SK-N-SH treated with all-trans-retinoic acid at 6 μM for 48 hours (cell line): Measurements from ENCODE around the gene MYO15A.

Source experiments
- ESRRG ChIP-seq: fragments of 250-450 bp; sonication (Bioruptor Pico); IDR thresholded peaks from 2 replicates; pipeline ENCODE4 v1.6.1; 2021; ENCODE audit warnings: mild to moderate bottlenecking
- GLIS3 ChIP-seq: fragments of 250-450 bp; sonication (Bioruptor Pico); IDR thresholded peaks from 2 replicates; pipeline ENCODE4 v1.5.0; 2020; ENCODE audit warnings: mild to moderate bottlenecking, moderate library complexity
- PATZ1 ChIP-seq: fragments of 250-450 bp; sonication (Bioruptor Pico); IDR thresholded peaks from 2 replicates; pipeline ENCODE4 v1.8.0; 2020; ENCODE audit warnings: mild to moderate bottlenecking, moderate library complexity, borderline replicate concordance
- PPARA ChIP-seq: fragments of 250-450 bp; sonication (Bioruptor Pico); IDR thresholded peaks from 2 replicates; pipeline ENCODE4 v1.5.0; 2020; ENCODE audit warnings: mild to moderate bottlenecking, borderline replicate concordance
- RARB ChIP-seq: fragments of 250-450 bp; sonication (Bioruptor Pico); IDR thresholded peaks from 2 replicates; pipeline ENCODE4 v1.8.0; 2021; ENCODE audit warnings: mild to moderate bottlenecking, moderate library complexity
- SNAI2 ChIP-seq: fragments of 250-450 bp; sonication (Bioruptor Pico); IDR thresholded peaks from 2 replicates; pipeline ENCODE4 v1.5.0; 2020; ENCODE audit warnings: mild to moderate bottlenecking, moderate library complexity
- ZC3H10 ChIP-seq: fragments of 250-450 bp; sonication (Bioruptor Pico); IDR thresholded peaks from 2 replicates; pipeline ENCODE4 v1.5.1; 2021; ENCODE audit warnings: mild to moderate bottlenecking, moderate library complexity
- ZFP3 ChIP-seq: fragments of 250-450 bp; sonication (Bioruptor Pico); IDR thresholded peaks from 2 replicates; pipeline ENCODE4 v1.5.0; 2020; ENCODE audit warnings: mild to moderate bottlenecking, moderate library complexity
- ZFP30 ChIP-seq: fragments of 450-650 bp; formaldehyde crosslinking; IDR thresholded peaks from 2 replicates; pipeline ENCODE4 v1.5.0; 2022; ENCODE audit warnings: mild to moderate bottlenecking, moderate library complexity
- ZNF8 ChIP-seq: fragments of 450-650 bp; formaldehyde crosslinking; IDR thresholded peaks from 2 replicates; pipeline ENCODE4 v1.5.0; 2020; ENCODE audit warnings: mild to moderate bottlenecking, moderate library complexity
- TF ChIP-seq, protein P1 (sequence below): fragments of 250-450 bp; sonication (Bioruptor Pico); IDR thresholded peaks from 2 replicates; pipeline ENCODE4 v1.5.1; 2020; ENCODE audit warnings: low read depth, mild to moderate bottlenecking, moderate library complexity
- TF ChIP-seq, protein P2 (sequence below): fragments of 250-450 bp; sonication (Bioruptor Pico); IDR thresholded peaks from 2 replicates; pipeline ENCODE4 v1.5.0; 2020; ENCODE audit warnings: mild to moderate bottlenecking, moderate library complexity

DNA sequence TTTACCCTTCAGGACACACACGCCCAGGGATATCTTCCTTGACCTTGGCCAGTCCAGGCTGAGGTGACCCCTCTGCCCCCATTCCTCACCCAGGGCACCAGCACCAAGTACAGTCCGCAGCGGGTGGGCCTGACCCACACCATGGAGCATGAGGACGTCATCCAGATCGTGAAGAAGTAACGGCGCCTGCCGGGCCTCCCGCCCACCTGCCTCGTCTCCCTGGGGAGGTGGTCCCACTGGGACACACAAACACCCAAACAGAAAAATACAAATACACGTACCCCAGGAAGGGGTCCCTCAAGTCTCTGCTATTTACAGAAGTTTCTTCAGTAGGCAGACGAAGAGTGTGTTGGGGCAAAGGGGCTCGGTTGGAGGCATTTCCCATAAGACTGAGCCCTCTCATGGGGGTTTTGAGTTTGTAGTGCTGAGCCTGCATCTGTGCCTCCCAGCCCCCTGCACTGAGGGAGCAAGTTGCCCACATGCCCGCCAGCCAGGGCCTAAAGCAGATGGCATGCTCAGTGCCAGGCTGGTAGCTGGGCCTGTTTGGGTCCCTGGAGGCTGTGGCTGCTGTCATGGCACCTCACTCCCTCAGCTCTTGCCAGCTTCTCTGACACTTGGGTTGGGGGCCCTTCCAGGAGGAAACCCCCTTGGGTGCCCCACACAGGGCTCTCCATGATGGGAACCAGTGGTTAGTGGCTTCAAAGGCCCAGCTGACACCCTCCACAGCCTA is 1.3 kb upstream of the MYO15A start:
- TF ChIP-seq RARB (no peak), PPARA (CRISPR knock-in tag) (no peak), SNAI2 (CRISPR knock-in tag) (no peak), ZFP30 (CRISPR knock-in tag) (no peak), ZNF8 (no peak), ESRRG (CRISPR knock-in tag) (no peak), PATZ1 (CRISPR knock-in tag) (no peak), ZC3H10 (CRISPR knock-in tag) (no peak), ZFP3 (CRISPR knock-in tag) (no peak), GLIS3 (CRISPR knock-in tag) (no peak)
- TF ChIP-seq, protein P1, sequence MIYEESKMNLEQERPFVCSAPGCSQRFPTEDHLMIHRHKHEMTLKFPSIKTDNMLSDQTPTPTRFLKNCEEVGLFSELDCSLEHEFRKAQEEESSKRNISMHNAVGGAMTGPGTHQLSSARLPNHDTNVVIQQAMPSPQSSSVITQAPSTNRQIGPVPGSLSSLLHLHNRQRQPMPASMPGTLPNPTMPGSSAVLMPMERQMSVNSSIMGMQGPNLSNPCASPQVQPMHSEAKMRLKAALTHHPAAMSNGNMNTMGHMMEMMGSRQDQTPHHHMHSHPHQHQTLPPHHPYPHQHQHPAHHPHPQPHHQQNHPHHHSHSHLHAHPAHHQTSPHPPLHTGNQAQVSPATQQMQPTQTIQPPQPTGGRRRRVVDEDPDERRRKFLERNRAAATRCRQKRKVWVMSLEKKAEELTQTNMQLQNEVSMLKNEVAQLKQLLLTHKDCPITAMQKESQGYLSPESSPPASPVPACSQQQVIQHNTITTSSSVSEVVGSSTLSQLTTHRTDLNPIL (CRISPR knock-in tag), result no peak
- TF ChIP-seq, protein P2, sequence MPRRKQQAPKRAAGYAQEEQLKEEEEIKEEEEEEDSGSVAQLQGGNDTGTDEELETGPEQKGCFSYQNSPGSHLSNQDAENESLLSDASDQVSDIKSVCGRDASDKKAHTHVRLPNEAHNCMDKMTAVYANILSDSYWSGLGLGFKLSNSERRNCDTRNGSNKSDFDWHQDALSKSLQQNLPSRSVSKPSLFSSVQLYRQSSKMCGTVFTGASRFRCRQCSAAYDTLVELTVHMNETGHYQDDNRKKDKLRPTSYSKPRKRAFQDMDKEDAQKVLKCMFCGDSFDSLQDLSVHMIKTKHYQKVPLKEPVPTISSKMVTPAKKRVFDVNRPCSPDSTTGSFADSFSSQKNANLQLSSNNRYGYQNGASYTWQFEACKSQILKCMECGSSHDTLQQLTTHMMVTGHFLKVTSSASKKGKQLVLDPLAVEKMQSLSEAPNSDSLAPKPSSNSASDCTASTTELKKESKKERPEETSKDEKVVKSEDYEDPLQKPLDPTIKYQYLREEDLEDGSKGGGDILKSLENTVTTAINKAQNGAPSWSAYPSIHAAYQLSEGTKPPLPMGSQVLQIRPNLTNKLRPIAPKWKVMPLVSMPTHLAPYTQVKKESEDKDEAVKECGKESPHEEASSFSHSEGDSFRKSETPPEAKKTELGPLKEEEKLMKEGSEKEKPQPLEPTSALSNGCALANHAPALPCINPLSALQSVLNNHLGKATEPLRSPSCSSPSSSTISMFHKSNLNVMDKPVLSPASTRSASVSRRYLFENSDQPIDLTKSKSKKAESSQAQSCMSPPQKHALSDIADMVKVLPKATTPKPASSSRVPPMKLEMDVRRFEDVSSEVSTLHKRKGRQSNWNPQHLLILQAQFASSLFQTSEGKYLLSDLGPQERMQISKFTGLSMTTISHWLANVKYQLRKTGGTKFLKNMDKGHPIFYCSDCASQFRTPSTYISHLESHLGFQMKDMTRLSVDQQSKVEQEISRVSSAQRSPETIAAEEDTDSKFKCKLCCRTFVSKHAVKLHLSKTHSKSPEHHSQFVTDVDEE (CRISPR knock-in tag), result no peak
